Psoas muscle (tissue), 8 donors: ENCODE results near the gene TRIP4. TPM values are rescaled to one million over a fixed set of nuclear protein-coding genes. Genes with fewer than 3 reads are reported as not detected.

Source experiments
- ATAC-seq, 4 donors: fragments of 200-7000 bp; cut with Tn5 transposase; one replicate each; pipeline ENCODE4 v1.9.1; 2020; ENCODE audit warnings: moderate library complexity in 3 of 4, mild to moderate bottlenecking in 2 of 4
- DNase-seq, 2 donors: peaks; one replicate each; pipeline ENCODE4 v3.0.0-alpha.2; 2020
- H3K27ac ChIP-seq: fragments of 200-600 bp; one replicate; pipeline ENCODE4 v1.8.0; 2022
- H3K27me3 ChIP-seq, 3 donors: fragments of 200-600 bp in 1 of 3; one replicate each; pipeline versions ENCODE4 v1.6.1 to v1.8.0; 2013 to 2022; ENCODE audit warnings: low read length in 2 of 3, mild to moderate bottlenecking in 2 of 3, moderate library complexity in 1 of 3; ENCODE audit not compliant: insufficient read depth in 3 of 3
- H3K36me3 ChIP-seq, 2 donors: fragments of 200-600 bp in 1 of 2; one replicate each; pipeline versions ENCODE4 v1.6.1 to v1.8.0; 2013 to 2022; ENCODE audit warnings: low read depth in 1 of 2, mild to moderate bottlenecking in 1 of 2, moderate library complexity in 1 of 2; ENCODE audit not compliant: insufficient read depth in 1 of 2
- H3K4me1 ChIP-seq: fragments of 200-600 bp; one replicate; pipeline ENCODE4 v1.8.0; 2022
- H3K4me3 ChIP-seq: fragments of 200-600 bp; one replicate; pipeline ENCODE4 v1.8.0; 2022; ENCODE audit warnings: mild to moderate bottlenecking
- H3K9me3 ChIP-seq: fragments of 200-600 bp; one replicate; pipeline ENCODE4 v1.8.0; 2022
- WGBS, 3 donors: extraction: QIAGEN DNeasy Blood & Tissue Kit; methylation state at CpG; one replicate each; pipeline versions ENCODE4 v1.1.6 to v1.1.7; 2013; 5-methylcytosine and 5-hydroxymethylcytosine counted together
- intact Hi-C, 2 donors: fragments of 100-400 bp; cut with DNase I; formaldehyde crosslinking; loops; one replicate each; pipeline versions ENCODE4 v1.11.0 to v1.14.2; 2022
- polyA plus RNA-seq, 3 donors: library from polyadenylated mRNA; stranded (reverse); fragments of 200-250 nt; gene quantifications; one replicate each; pipeline ENCODE4 v1.2.3, GENCODE V29; 2013
- total RNA-seq, 4 donors: library from RNA; stranded (reverse); fragmentation: NEBNext Ultra II Directional in 2 of 4; extraction: Animal tissue kit (Norgen Biotek cat#: 25700) in 2 of 4; gene quantifications; one replicate each; pipeline versions ENCODE4 v1.2.1 to v1.2.4, GENCODE V29; 2021 to 2023
- TF ChIP-seq, protein P1 (sequence below): fragments of 200-600 bp; IDR thresholded peaks from one replicate; pipeline ENCODE4 v1.8.0; 2022; ENCODE audit warnings: antibody characterized with exemption
- donor health status: healthy with polysubstance abuse.
- donor health status: DM: no; HTN: no; CAD: no; lungs with moderate emphysema.
- donor health status: Bipolar disorder and iron deficiency.
- donor health status: healthy.
- donor health status: DM: yes; HTN: yes; CAD: no.
- donor health status: DM: no; HTN: no; CAD: no.
- donor health status: DM: no; HTN: no; CAD: no.
- donor health status: DM: yes; HTN: yes; CAD: no.

TRIP4 gene
- total and polyA plus RNA-seq, 7 donors = 6.3 to 16.6 (median 10.4) TPM

GRCh38 chr15:64412216-64412615 lies 24.6 kb downstream of the TRIP4 start:
- H3K4me3 ChIP-seq = no peak overlapping the region
- H3K36me3 ChIP-seq = peaks cover 3 to 89% of the 10 kb centered on the region in 2 donors
- TF ChIP-seq, protein P1, sequence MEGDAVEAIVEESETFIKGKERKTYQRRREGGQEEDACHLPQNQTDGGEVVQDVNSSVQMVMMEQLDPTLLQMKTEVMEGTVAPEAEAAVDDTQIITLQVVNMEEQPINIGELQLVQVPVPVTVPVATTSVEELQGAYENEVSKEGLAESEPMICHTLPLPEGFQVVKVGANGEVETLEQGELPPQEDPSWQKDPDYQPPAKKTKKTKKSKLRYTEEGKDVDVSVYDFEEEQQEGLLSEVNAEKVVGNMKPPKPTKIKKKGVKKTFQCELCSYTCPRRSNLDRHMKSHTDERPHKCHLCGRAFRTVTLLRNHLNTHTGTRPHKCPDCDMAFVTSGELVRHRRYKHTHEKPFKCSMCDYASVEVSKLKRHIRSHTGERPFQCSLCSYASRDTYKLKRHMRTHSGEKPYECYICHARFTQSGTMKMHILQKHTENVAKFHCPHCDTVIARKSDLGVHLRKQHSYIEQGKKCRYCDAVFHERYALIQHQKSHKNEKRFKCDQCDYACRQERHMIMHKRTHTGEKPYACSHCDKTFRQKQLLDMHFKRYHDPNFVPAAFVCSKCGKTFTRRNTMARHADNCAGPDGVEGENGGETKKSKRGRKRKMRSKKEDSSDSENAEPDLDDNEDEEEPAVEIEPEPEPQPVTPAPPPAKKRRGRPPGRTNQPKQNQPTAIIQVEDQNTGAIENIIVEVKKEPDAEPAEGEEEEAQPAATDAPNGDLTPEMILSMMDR = no peak
- WGBS, 3 donors = 89 to 95% (median 94%) methylated on average over 2 of the region's 2 CpGs
- DNase-seq (no peak), ATAC-seq (no peak)
- H3K27me3 ChIP-seq = no peaks in the 10 kb centered on the region
- no peaks in the 10 kb centered on the region for H3K9me3 ChIP-seq
- intact Hi-C loops = no loop called here
- H3K4me1 ChIP-seq = no peaks in the 10 kb centered on the region
- no peak overlapping the region for H3K27ac ChIP-seq

- H3K4me3 ChIP-seq = no peak overlapping the region
- H3K27ac ChIP-seq = no peak overlapping the region
- TF ChIP-seq, protein P1 = no peak
- no peaks in the 10 kb centered on the region for H3K9me3 ChIP-seq
- ATAC-seq (no peak), DNase-seq (no peak)
- no peaks in the 10 kb centered on the region for H3K4me1 ChIP-seq
- WGBS, 3 donors = 81 to 92% (median 91%) methylated on average over 2 of the region's 2 CpGs
- no peaks in the 10 kb centered on the region for H3K27me3 ChIP-seq
- intact Hi-C loops = no loop called here
- peaks cover 3 to 91% of the 10 kb centered on the region in 2 donors for H3K36me3 ChIP-seq
Observed at GRCh38 chr15:64422697-64423096, 35.1 kb downstream of the TRIP4 start.

GRCh38 chr15:64423970-64424369 lies 36.3 kb downstream of the TRIP4 start:
- no peak for DNase-seq
- Histone ChIP-seq H3K36me3 (peaks cover 3 to 89% of the 10 kb centered on the region in 2 donors), H3K27me3 (no peaks in the 10 kb centered on the region), H3K4me1 (no peaks in the 10 kb centered on the region), H3K9me3 (no peaks in the 10 kb centered on the region), H3K27ac (no peak overlapping the region), H3K4me3 (no peak overlapping the region)
- intact Hi-C loops = no loop called here
- ATAC-seq = no peak
- TF ChIP-seq, protein P1 = no peak
- 86 to 90% (median 88%) methylated on average over 6 of the region's 6 CpGs for WGBS, 3 donors

- DNase-seq = no peak
- Histone ChIP-seq H3K27ac (no peak overlapping the region), H3K36me3 (peaks cover 3 to 77% of the 10 kb centered on the region in 2 donors), H3K9me3 (no peaks in the 10 kb centered on the region), H3K4me3 (no peak overlapping the region), H3K4me1 (no peaks in the 10 kb centered on the region), H3K27me3 (no peaks in the 10 kb centered on the region)
- 92 to 94% (median 92%) methylated on average over 3 of the region's 3 CpGs for WGBS, 3 donors
- TF ChIP-seq, protein P1 = no peak
- intact Hi-C loops = loop anchor here in 1 of 2 donors (5.0 kb wide), 1 partner anchor 257 kb away; no protein-coding TSS in a partner anchor
- ATAC-seq = no peak
Observed at GRCh38 chr15:64425221-64425620, 37.6 kb downstream of the TRIP4 start.

GRCh38 chr15:64426845-64427465 lies 39.3 kb downstream of the TRIP4 start:
- Histone ChIP-seq H3K4me1 (no peaks in the 10 kb centered on the region), H3K27ac (no peak overlapping the region), H3K36me3 (peaks cover 3 to 69% of the 10 kb centered on the region in 2 donors), H3K9me3 (no peaks in the 10 kb centered on the region), H3K4me3 (no peak overlapping the region), H3K27me3 (no peaks in the 10 kb centered on the region)
- intact Hi-C loops = loop anchor here in 1 of 2 donors (5.0 kb wide), 1 partner anchor 255 kb away; no protein-coding TSS in a partner anchor
- no peak for DNase-seq
- TF ChIP-seq, protein P1 = peak; percentile 15
- 84 to 87% (median 85%) methylated on average over 7 of the region's 7 CpGs for WGBS, 3 donors
- ATAC-seq = no peak
